NCI-H1092 (cell line): ENCODE results near the gene TUSC2.

Experiments
- DNase-seq: peaks from one replicate; lab custom pipeline; 2025; lab: John Stamatoyannopoulos, UW

Gene TUSC2

GRCh38 chr3:50327943-50328691 lies at the start of gene TUSC2:
Gene TUSC2, minus strand, starts transcription at chr3:50328223. Its CDS starts 124 bp downstream, at chr3:50328099.
- DNase-seq = peak; percentile 92

GRCh38 chr3:50375258-50375931 lies 47.4 kb upstream of the TUSC2 start:
- DNase-seq = no peak

GRCh38 chr3:50374363-50375257 lies 46.6 kb upstream of the TUSC2 start:
- no peak for DNase-seq

- DNase-seq = no peak
Observed at GRCh38 chr3:50373146-50374051, 45.4 kb upstream of the TUSC2 start.

- no peak for DNase-seq
Observed at GRCh38 chr3:50372349-50372748, 44.3 kb upstream of the TUSC2 start.

- no peak for DNase-seq
Observed at GRCh38 chr3:50371133-50371685, 43.2 kb upstream of the TUSC2 start.

- no peak for DNase-seq
Observed at GRCh38 chr3:50370594-50370993, 42.6 kb upstream of the TUSC2 start.

GRCh38 chr3:50369012-50369670 lies 41.1 kb upstream of the TUSC2 start:
- no peak for DNase-seq

- no peak for DNase-seq
Observed at GRCh38 chr3:50365842-50366220, 37.8 kb upstream of the TUSC2 start.

- no peak for DNase-seq
Observed at GRCh38 chr3:50365080-50365841, 37.2 kb upstream of the TUSC2 start.

GRCh38 chr3:50364573-50365079 lies 36.6 kb upstream of the TUSC2 start:
- no peak for DNase-seq

- no peak for DNase-seq
Observed at GRCh38 chr3:50359760-50360110, 31.7 kb upstream of the TUSC2 start.

GRCh38 chr3:50358911-50359759 lies 31.1 kb upstream of the TUSC2 start, which contains the start of gene TMEM115:
Gene TMEM115, minus strand, starts transcription at chr3:50359521. Its CDS starts 458 bp downstream, at chr3:50359063.
- DNase-seq = peak; percentile 92

- no peak for DNase-seq
Observed at GRCh38 chr3:50358355-50358910, 30.4 kb upstream of the TUSC2 start.

- DNase-seq = no peak
Observed at GRCh38 chr3:50357481-50357880, 29.5 kb upstream of the TUSC2 start.

GRCh38 chr3:50356553-50356952 lies 28.5 kb upstream of the TUSC2 start:
- no peak for DNase-seq

- no peak for DNase-seq
Observed at GRCh38 chr3:50355829-50356552, 28.0 kb upstream of the TUSC2 start.

GRCh38 chr3:50354850-50355249 lies 26.8 kb upstream of the TUSC2 start:
- no peak for DNase-seq
